Peyer's patch (tissue), 4 donors: Measurements from ENCODE around the gene TIFAB. TPM values are rescaled to one million over a fixed set of nuclear protein-coding genes. Genes with fewer than 3 reads are reported as not detected.
"Not testable (repeated sequence)": the region's sequence is repeated elsewhere in the genome, so short reads cannot be mapped to it uniquely, and the experiment has no call there.

Experiments
- DNase-seq, 3 donors: peaks; one replicate each; pipeline ENCODE4 v3.0.0-alpha.2; 2017 to 2019
- H3K27ac ChIP-seq, 4 donors: fragments of 200-600 bp; sonication (generic); one replicate each; pipeline ENCODE4 v1.5.1; 2016 to 2019
- H3K27me3 ChIP-seq, 2 donors: fragments of 200-600 bp; sonication (generic); one replicate each; pipeline ENCODE4 v1.5.1; 2019
- H3K36me3 ChIP-seq, 3 donors: fragments of 200-600 bp; sonication (generic); one replicate each; pipeline ENCODE4 v1.5.1; 2016 to 2019
- H3K4me1 ChIP-seq, 4 donors: fragments of 200-600 bp; sonication (generic); one replicate each; pipeline ENCODE4 v1.5.1; 2016 to 2019
- H3K4me3 ChIP-seq, 4 donors: fragments of 200-600 bp; sonication (generic); 1 replicate in 3 of 4; 2 replicates in 1 of 4; pipeline ENCODE4 v1.5.1; 2016 to 2019; ENCODE audit warnings: mild to moderate bottlenecking in 1 of 4
- H3K9me3 ChIP-seq, 4 donors: fragments of 200-600 bp; sonication (generic); one replicate each; pipeline ENCODE4 v1.5.1; 2016 to 2019; ENCODE audit warnings: mild to moderate bottlenecking in 1 of 4
- CTCF ChIP-seq, 6 experiments: fragments of 450-650 bp in 4 of 6; fragments of 200-600 bp in 2 of 6; sonication (generic) in 1 of 6; IDR thresholded peaks; one replicate each; pipeline ENCODE4 v1.5.1; 2017 to 2019; ENCODE audit warnings: antibody characterized with exemption in 6 of 6, mild to moderate bottlenecking in 3 of 6, moderate library complexity in 1 of 6
- POLR2A ChIP-seq, 2 donors: fragments of 450-650 bp; IDR thresholded peaks; one replicate each; pipeline ENCODE4 v1.5.1; 2017; ENCODE audit warnings: antibody characterized with exemption in 2 of 2, mild to moderate bottlenecking in 2 of 2, moderate library complexity in 2 of 2
- total RNA-seq, 4 donors: library from RNA; depleted of rRNA; stranded (reverse); fragments of >200 nt; gene quantifications; one replicate each; pipeline ENCODE4 v1.1.0, GENCODE V29; 2016

The TIFAB gene
- total RNA-seq: under 1 TPM in 1 of 4 donors, not detected in 3; 0.83 TPM

GRCh38 chr5:135452321-135453030 lies at the start of gene TIFAB:
TIFAB (minus strand) TSS chr5:135452351; CDS start chr5:135449939, 2,412 bp downstream.
- TF ChIP-seq CTCF (IDR thresholded peaks at IDR 0.05): no peak
- TF ChIP-seq POLR2A (IDR thresholded peaks at IDR 0.05): no peak
- H3K27ac ChIP-seq: no peak within 1 kb of the TSS
- no peaks in the 10 kb centered on the region for H3K27me3 ChIP-seq
- no peaks in the 10 kb centered on the region for H3K9me3 ChIP-seq
- peak within 1 kb of the TSS in 1 of 4 donors; percentile 6 for H3K4me3 ChIP-seq
- peak in 1 of 3 donors; percentile 11 for DNase-seq
- H3K36me3 ChIP-seq: no peaks in the 10 kb centered on the region
- H3K4me1 ChIP-seq: no peaks in the 10 kb centered on the region

- no peak for DNase-seq
These were observed 46.5 kb upstream of the TIFAB start for GRCh38 chr5:135498637-135498995.

GRCh38 chr5:135497971-135498636 lies 46.0 kb upstream of the TIFAB start:
- Histone ChIP-seq H3K27me3 (no peaks in the 10 kb centered on the region), H3K27ac (no peak overlapping the region), H3K4me3 (no peak overlapping the region), H3K36me3 (no peaks in the 10 kb centered on the region), H3K9me3 (no peaks in the 10 kb centered on the region), H3K4me1 (no peaks in the 10 kb centered on the region)
- DNase-seq: no peak
- TF ChIP-seq CTCF (IDR thresholded peaks at IDR 0.05): no peak
- no peak for TF ChIP-seq POLR2A (IDR thresholded peaks at IDR 0.05)

More at GRCh38 chr5:135498637-135498995, 46.5 kb upstream of the TIFAB start:
- H3K9me3 ChIP-seq: no peaks in the 10 kb centered on the region
- no peaks in the 10 kb centered on the region for H3K36me3 ChIP-seq
- no peaks in the 10 kb centered on the region for H3K4me1 ChIP-seq
- no peak overlapping the region for H3K27ac ChIP-seq
- H3K27me3 ChIP-seq: no peaks in the 10 kb centered on the region
- no peak overlapping the region for H3K4me3 ChIP-seq
- TF ChIP-seq CTCF (IDR thresholded peaks at IDR 0.05) (no peak), POLR2A (IDR thresholded peaks at IDR 0.05) (no peak)

- not testable (repeated sequence) for H3K4me3 ChIP-seq, H3K4me1 ChIP-seq, H3K36me3 ChIP-seq, DNase-seq, H3K27me3 ChIP-seq, H3K9me3 ChIP-seq, H3K27ac ChIP-seq
These were observed 43.4 kb upstream of the TIFAB start for GRCh38 chr5:135495531-135495930.

- no peak overlapping the region for H3K27ac ChIP-seq
- H3K27me3 ChIP-seq: peaks cover 0 to 12% of the 10 kb centered on the region in 2 donors
- TF ChIP-seq POLR2A (IDR thresholded peaks at IDR 0.05) (no peak), CTCF (IDR thresholded peaks at IDR 0.05) (no peak)
- no peaks in the 10 kb centered on the region for H3K36me3 ChIP-seq
- H3K4me1 ChIP-seq: peaks cover 0 to 12% (median 0%) of the 10 kb centered on the region in 4 donors
- no peaks in the 10 kb centered on the region for H3K9me3 ChIP-seq
- H3K4me3 ChIP-seq: no peak overlapping the region
- no peak for DNase-seq
These were observed 42.0 kb upstream of the TIFAB start for GRCh38 chr5:135494196-135494595.

- Histone ChIP-seq H3K9me3 (no peaks in the 10 kb centered on the region), H3K4me1 (peaks cover 0 to 18% (median 0%) of the 10 kb centered on the region in 4 donors), H3K27ac (no peak overlapping the region), H3K4me3 (no peak overlapping the region), H3K36me3 (no peaks in the 10 kb centered on the region), H3K27me3 (peaks cover 0 to 18% of the 10 kb centered on the region in 2 donors)
- no peak for TF ChIP-seq CTCF (IDR thresholded peaks at IDR 0.05)
- TF ChIP-seq POLR2A (IDR thresholded peaks at IDR 0.05): no peak
- DNase-seq: no peak
These were observed 41.4 kb upstream of the TIFAB start for GRCh38 chr5:135493406-135494180.
